Transverse colon (tissue), 3 donors: ENCODE data around the gene LGR6.

Source experiments
- CTCF ChIP-seq, 5 experiments: fragments of 200-600 bp in 3 of 5; fragments of 450-650 bp in 2 of 5; sonication (generic) in 3 of 5; IDR thresholded peaks; 1 replicate in 2 of 5; 2 replicates in 3 of 5; pipeline ENCODE4 v1.5.1; 2016 to 2017; ENCODE audit warnings: antibody characterized with exemption in 5 of 5, inconsistent platforms in 3 of 5, mild to moderate bottlenecking in 2 of 5, moderate library complexity in 1 of 5
- POLR2A ChIP-seq: fragments of 450-650 bp; IDR thresholded peaks from one replicate; pipeline ENCODE4 v1.6.1; 2016; ENCODE audit warnings: antibody characterized with exemption, mild to moderate bottlenecking, moderate library complexity

GRCh38 chr1:202214089-202214843 lies 20.7 kb downstream of the LGR6 start:
- TF ChIP-seq CTCF (IDR thresholded peaks at IDR 0.05), result no peak
- no peak for TF ChIP-seq POLR2A
